Measurements from ENCODE around the gene DNAH6.

Gene DNAH6

DNA sequence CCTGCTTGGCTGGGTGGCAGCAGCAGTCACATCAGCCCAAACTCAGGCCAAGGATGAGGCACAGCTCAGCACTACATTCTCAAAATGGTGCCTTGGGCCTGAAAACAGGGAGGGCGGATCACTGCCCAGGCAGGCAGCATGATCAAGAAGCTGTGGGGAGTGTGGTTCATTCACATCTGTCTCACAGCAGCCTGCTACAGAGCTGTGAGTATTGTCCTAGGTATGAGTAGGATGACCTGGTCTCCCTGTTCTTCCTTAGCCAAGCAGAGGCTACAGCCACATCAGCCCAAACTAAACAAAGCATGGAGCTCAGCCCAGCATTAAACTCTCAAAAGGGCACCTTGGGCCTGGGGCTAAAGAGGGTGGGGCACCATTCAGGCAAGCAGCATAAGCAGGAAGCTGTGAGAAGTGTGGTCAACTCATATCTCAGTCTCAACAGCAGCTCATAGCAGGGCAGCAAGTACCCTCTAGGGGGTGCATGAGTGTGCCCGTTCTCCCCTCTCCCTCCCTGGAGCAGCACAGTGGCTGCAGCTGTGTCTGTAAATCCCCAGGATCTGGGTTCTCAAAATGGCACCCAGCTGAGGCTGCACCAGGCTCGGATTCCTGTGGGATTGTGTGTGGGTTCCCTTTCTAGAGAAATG, 225.0 kb downstream of the DNAH6 start:
- TF ChIP-seq, protein P1, sequence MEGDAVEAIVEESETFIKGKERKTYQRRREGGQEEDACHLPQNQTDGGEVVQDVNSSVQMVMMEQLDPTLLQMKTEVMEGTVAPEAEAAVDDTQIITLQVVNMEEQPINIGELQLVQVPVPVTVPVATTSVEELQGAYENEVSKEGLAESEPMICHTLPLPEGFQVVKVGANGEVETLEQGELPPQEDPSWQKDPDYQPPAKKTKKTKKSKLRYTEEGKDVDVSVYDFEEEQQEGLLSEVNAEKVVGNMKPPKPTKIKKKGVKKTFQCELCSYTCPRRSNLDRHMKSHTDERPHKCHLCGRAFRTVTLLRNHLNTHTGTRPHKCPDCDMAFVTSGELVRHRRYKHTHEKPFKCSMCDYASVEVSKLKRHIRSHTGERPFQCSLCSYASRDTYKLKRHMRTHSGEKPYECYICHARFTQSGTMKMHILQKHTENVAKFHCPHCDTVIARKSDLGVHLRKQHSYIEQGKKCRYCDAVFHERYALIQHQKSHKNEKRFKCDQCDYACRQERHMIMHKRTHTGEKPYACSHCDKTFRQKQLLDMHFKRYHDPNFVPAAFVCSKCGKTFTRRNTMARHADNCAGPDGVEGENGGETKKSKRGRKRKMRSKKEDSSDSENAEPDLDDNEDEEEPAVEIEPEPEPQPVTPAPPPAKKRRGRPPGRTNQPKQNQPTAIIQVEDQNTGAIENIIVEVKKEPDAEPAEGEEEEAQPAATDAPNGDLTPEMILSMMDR (IDR thresholded peaks at IDR 0.05; ENCODE audit: extremely low read depth, missing control alignments) = no peak
- DNase-seq (ENCODE audit: low spot score) = peak; percentile 13

DNA sequence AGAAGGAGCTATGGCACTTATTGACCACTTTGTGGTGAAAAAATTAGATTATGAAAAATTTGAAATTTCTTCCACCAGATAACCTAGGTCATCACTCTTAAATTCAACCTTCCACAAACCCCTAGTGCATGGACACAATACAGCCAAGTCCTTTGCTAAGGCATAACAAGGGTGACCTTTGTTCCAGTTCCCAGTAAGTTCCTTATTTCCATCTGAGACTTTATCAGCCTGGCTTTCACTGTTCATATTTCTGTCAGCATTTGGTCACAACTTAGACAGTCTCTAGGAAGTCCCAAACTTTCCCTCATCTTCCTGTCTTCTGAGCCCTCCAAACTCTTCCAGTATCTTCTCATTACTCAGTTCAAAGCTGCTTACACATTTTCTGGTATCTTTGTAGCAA, 232.0 kb downstream of the DNAH6 start:
- no peak for DNase-seq (ENCODE audit: low spot score)
- TF ChIP-seq, protein P1 (IDR thresholded peaks at IDR 0.05; ENCODE audit: extremely low read depth, missing control alignments) = no peak

DNA sequence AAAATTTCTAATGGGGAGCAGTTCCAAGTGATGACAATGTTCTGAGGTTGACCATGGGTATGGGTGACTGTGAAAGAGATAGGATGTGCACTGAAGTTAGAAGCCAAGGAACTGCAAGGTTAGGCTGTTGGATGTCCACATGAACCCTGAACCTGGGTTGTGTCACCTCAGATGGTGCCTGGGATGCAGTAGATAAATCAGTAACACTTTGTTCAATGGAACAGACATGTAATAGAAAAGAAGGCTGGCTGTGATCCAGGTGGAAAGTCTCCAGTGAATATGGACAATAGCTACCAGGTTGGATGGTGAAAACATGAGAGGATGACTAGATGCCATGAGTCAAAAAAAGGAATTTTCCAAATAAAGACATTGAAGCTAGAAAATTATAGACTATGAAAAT, 233.1 kb downstream of the DNAH6 start:
- no peak for DNase-seq (ENCODE audit: low spot score)
- TF ChIP-seq, protein P1 (IDR thresholded peaks at IDR 0.05; ENCODE audit: extremely low read depth, missing control alignments) = no peak

DNA sequence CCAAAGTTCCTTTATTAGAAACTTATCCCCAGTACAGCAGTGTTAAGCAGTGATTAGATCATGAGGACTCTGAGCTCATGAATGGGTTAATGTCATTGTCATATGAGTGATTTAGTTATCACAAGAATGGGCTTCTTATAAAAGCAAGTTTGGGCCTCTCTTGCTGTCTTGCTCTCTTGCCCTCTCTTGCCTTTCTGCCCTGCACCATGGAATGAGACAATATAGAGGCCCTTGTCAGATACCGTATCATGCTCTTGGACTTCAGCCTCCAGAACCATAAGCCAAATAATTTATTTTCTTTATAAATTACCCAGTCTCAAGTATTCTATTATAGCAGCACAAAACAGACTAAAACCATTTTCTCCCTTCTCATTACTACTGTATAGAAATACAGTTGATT, 238.8 kb downstream of the DNAH6 start:
- TF ChIP-seq, protein P1 (IDR thresholded peaks at IDR 0.05; ENCODE audit: extremely low read depth, missing control alignments) = no peak
- DNase-seq (ENCODE audit: low spot score) = no peak

DNA sequence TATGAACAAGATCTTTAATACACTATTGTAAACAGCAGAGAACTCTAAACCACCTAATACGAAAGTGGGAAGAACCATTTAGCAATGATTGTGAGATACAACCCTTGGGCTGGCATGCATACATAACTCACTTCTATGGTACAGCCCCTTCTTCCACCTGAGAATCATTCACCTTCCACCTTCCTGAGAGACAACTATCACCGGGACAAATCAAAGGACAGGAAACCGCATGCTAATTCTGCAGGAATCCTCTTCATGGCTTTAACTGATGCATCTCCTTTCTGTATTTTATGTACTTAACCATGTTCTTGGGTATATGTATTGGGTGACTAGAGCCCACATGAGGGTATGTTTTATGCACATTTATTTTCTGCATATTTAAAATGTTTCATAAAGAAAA, 241.3 kb downstream of the DNAH6 start:
- no peak for DNase-seq (ENCODE audit: low spot score)
- TF ChIP-seq, protein P1 (IDR thresholded peaks at IDR 0.05; ENCODE audit: extremely low read depth, missing control alignments) = no peak

DNA sequence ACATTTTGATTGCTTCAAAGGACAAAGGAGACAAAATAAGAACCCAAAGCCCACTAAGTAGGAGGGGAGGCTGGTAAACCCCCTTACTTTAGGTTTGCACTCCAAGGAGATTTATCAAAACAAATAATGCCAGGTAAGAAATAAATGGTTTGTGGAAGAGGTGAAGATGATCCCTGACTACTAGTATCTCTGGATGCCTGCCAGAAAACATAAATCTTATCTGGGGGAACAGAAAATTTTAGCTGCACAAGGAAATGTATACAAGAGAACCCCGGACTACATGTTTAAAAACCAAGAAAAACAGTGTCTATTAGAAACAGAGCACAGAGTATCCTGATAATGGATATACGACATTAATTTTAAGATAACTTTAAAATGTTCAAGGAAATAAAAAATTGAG, 250.5 kb downstream of the DNAH6 start:
- TF ChIP-seq, protein P1 (IDR thresholded peaks at IDR 0.05; ENCODE audit: extremely low read depth, missing control alignments) = no peak
- DNase-seq (ENCODE audit: low spot score) = no peak

DNA sequence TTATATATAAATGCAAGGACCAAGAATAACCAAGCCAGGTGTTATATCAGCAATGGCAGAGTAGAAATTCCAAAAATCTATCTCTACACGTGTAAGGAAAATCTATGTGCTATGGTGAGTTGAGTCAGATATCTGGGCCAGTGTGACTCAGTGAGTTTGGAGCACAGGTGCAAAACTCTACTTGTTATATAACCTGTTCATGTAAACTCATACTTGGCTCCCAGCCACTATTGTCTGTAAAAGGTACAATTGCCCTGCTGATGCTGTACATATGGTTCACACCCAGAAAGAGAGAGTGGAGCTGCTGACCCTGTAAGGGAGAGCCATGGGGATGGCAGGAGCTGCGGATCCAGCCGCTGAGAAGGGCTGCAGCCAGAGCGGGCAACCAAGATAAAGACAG, 252.5 kb downstream of the DNAH6 start:
- no peak for DNase-seq (ENCODE audit: low spot score)
- TF ChIP-seq, protein P1 (IDR thresholded peaks at IDR 0.05; ENCODE audit: extremely low read depth, missing control alignments) = no peak
